ENCODE data around the gene RHCE. TPM values are rescaled to one million over a fixed set of nuclear protein-coding genes. Genes with fewer than 3 reads are reported as not detected.

Gene RHCE
- 0.32 and 1.1 TPM in 2 replicates for total RNA-seq

DNA sequence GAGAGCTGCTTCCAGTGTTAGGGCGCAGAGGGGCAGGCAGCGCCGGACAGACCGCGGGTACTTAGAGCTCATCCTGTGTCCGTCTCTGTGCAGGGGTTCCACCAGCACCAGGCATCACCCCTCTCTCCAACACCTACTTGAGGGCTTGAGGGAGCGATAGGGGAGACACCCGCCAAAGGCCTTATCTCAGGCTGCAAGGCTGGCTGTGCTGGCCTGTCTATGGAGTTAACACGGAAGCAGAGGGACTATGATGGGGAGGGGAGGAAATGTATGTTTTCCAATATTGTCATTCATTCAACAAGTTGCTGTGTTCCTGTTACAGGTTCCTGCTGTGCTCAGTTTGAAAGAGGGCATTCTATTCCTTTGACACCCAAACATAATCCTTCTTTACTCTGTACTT lies at the start of gene RHCE:
TSS of gene RHCE (minus strand) at position 111 of the 400 bp plus-strand sequence. CDS start at position 72, 39 bp downstream.

DNA sequence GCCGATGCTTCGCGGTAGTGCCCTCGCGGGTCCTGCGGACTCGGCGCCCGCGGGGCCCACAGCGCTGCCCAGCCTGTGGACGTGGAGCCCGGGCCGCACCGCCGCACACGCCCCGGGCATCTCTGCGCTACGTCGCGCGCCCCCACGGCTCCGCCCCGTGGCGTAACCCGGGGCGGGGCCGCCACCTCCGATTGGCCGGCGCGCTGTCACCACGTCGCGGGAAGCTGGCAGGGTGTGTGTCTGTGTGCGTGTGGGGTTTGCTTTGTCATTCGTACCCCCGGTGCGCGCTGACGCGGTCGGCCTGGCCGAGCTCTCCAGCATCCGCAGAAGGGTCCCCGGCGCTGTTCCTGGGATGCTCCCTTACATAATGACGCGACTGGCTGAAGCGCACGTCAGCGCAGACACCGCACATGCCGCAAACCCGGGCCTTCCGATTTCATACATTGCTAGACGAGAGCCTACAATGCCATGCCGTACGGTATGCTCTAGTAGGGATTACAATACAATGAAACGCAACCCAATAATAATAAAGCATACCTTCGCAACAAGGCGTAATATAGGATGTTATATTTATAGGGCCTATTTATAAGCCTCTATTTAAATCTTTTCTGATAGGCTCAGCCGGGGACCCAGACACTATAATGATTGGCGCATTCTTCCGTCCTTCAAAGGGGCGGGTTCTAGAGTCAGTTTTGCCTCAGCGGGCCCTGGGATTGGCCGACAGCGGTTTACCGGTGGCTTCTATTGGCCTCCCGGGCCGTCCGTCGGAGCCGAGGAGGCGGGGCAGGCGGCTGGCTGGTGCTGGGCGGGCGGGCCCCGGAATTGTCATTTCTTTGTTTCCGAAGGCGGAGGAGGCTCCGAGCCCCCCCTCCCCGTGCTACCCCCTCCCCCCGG lies 9.7 kb upstream of the RHCE start, which contains the start of gene MACO1:
TSS of gene MACO1 (plus strand) at position 825 of the 894 bp plus-strand sequence. CDS start 202 bp downstream, outside the sequence.

DNA sequence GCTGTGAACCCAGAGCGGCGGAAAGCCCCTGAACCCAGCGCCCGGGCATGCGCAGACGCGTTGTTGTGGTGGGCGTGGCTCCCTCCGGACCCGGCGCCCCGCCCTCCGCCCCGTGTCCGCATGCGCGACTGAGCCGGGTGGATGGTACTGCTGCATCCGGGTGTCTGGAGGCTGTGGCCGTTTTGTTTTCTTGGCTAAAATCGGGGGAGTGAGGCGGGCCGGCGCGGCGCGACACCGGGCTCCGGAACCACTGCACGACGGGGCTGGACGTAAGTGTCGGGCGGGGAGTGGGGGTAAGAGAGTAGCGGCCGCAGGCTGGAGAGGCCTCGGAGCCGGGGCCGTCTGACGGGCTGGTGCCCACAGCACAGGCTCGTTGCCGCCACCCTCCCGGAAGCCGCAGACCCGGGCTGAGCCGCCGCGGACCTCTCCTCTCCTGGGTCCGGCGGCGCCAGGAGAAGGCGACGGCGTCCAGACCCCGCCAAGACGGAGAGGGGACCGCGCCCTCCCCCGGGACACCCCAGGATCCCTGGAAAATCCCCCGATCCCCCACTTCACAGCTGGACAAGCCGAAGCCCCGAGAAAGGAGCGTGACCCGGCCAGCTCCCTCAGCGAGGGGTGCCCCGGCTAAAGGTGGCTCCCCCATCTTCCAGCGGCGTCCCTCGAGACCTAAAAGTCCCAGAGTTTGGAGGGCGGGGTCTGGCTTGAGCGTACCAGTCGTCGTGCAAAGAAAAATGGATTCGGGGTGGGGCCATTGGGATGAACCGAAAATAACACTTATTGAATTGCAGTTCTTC lies 82.2 kb downstream of the RHCE start, which contains the start of gene TMEM50A:
TSS of gene TMEM50A (plus strand) at position 147 of the 794 bp plus-strand sequence. CDS start 2,153 bp downstream, outside the sequence.

Other genes starting within 250 kb of the RHCE start
- gene SYF2, start 188.3 kb downstream of the RHCE start, total RNA-seq = 29.4 and 31.6 TPM in 2 replicates
- 50.2 and 85.9 TPM in 2 replicates for gene RSRP1, start 173.4 kb downstream of the RHCE start, total RNA-seq
- not detected in 2 replicates for gene RHD, start 148.3 kb downstream of the RHCE start, total RNA-seq
- gene TMEM50A, start 82.5 kb downstream of the RHCE start, total RNA-seq = 123 and 142 TPM in 2 replicates
- gene MACO1, start 10.1 kb upstream of the RHCE start, total RNA-seq = 12.5 and 14.8 TPM in 2 replicates
- gene LDLRAP1, start 122.8 kb upstream of the RHCE start, total RNA-seq = 18.1 and 26.0 TPM in 2 replicates
- gene MAN1C1, start 196.0 kb upstream of the RHCE start, total RNA-seq = 1.5 and 3.2 TPM in 2 replicates